NCI-H510A (cell line): ENCODE data around the gene LCE1E.

Experiments used
- DNase-seq: peaks from one replicate; lab custom pipeline; 2025; lab: John Stamatoyannopoulos, UW

LCE1E gene

GRCh38 chr1:152786077-152786476, at the start of gene LCE1E:
Gene LCE1E, plus strand, starts transcription at chr1:152786257. Its CDS starts 1,043 bp downstream, at chr1:152787300.
- no peak for DNase-seq

- DNase-seq: no peak
Observed at GRCh38 chr1:152737997-152738396, 48.1 kb upstream of the LCE1E start.

GRCh38 chr1:152739841-152740240, 46.2 kb upstream of the LCE1E start:
- no peak for DNase-seq

GRCh38 chr1:152741656-152742055, 44.4 kb upstream of the LCE1E start:
- no peak for DNase-seq

GRCh38 chr1:152743371-152744145, 42.5 kb upstream of the LCE1E start:
- no peak for DNase-seq

- no peak for DNase-seq
Observed at GRCh38 chr1:152745289-152745704, 40.8 kb upstream of the LCE1E start.

- DNase-seq: no peak
Observed at GRCh38 chr1:152745765-152746444, 40.2 kb upstream of the LCE1E start.

- no peak for DNase-seq
Observed at GRCh38 chr1:152747831-152748230, 38.2 kb upstream of the LCE1E start.

- DNase-seq: no peak
Observed at GRCh38 chr1:152752225-152752624, 33.8 kb upstream of the LCE1E start.

GRCh38 chr1:152753586-152753985, 32.5 kb upstream of the LCE1E start:
- DNase-seq: no peak

GRCh38 chr1:152756872-152757271, 29.2 kb upstream of the LCE1E start:
- no peak for DNase-seq

GRCh38 chr1:152757747-152758146, 28.3 kb upstream of the LCE1E start, which contains the start of gene KPRP:
Gene KPRP, plus strand, starts transcription at chr1:152758025. Its CDS starts 1,564 bp downstream, at chr1:152759589.
- DNase-seq: no peak

GRCh38 chr1:152758636-152759035, 27.4 kb upstream of the LCE1E start:
- no peak for DNase-seq

GRCh38 chr1:152759453-152760173, 26.4 kb upstream of the LCE1E start:
- DNase-seq: no peak

- DNase-seq: no peak
Observed at GRCh38 chr1:152760551-152761190, 25.4 kb upstream of the LCE1E start.

GRCh38 chr1:152761609-152762213, 24.3 kb upstream of the LCE1E start:
- no peak for DNase-seq

GRCh38 chr1:152768847-152769533, 17.1 kb upstream of the LCE1E start:
- DNase-seq: no peak

GRCh38 chr1:152770411-152770810, 15.6 kb upstream of the LCE1E start:
- DNase-seq: no peak

GRCh38 chr1:152774875-152775274, 11.2 kb upstream of the LCE1E start, which contains the start of gene LCE1F:
Gene LCE1F, plus strand, starts transcription at chr1:152775140. Its CDS starts 1,232 bp downstream, at chr1:152776372.
- no peak for DNase-seq

GRCh38 chr1:152776361-152776760, 9.7 kb upstream of the LCE1E start:
- DNase-seq: no peak

- DNase-seq: no peak
Observed at GRCh38 chr1:152777510-152778137, 8.4 kb upstream of the LCE1E start.
